ENCODE results near the gene MAP7D3. TPM values are rescaled to one million over a fixed set of nuclear protein-coding genes. Genes with fewer than 3 reads are reported as not detected.
"Not testable (repeated sequence)": the region's sequence is repeated elsewhere in the genome, so short reads cannot be mapped to it uniquely, and the experiment has no call there.

The MAP7D3 gene
- total RNA-seq, 1 experiment from 2014 or later: 19.0 TPM

DNA sequence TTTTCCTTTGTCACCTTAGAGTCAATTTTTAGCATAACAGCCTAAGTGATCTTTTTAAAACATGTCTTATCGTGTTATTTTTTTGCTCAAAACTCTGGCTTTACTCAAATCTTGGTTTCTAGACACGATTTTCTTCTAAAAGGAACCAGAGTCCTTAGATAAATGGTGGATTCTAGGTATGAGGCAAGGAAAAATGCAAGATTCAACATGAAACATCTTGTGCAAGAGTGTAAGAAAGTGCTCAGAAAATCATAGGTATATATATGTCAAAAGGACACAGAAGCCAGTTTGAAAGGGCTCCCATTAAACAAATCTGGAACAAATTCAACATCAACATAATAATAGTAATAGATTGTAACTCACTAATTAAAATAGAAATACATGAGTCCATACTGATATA, 41.5 kb upstream of the MAP7D3 start:
- Histone ChIP-seq H3K27ac (no peak overlapping the region), H2AFZ (no peak overlapping the region), H3F3A (ENCODE audit: insufficient read depth, low read depth) (no peaks in the 10 kb centered on the region), H3K4me2 (no peak overlapping the region), H3K79me2 (ENCODE audit: low read depth) (no peaks in the 10 kb centered on the region), H3K36me3 (ENCODE audit: low read depth) (no peaks in the 10 kb centered on the region), H3K4me1 (replicated peaks; ENCODE audit: insufficient read depth) (no peaks in the 10 kb centered on the region), H3K9me3 (ENCODE audit: insufficient read depth, low read depth) (no peaks in the 10 kb centered on the region), H3K9me2 (ENCODE audit: insufficient read depth) (no peaks in the 10 kb centered on the region), H4K20me1 (ENCODE audit: insufficient read depth) (no peaks in the 10 kb centered on the region), H3K27me3 (ENCODE audit: insufficient read depth, low read depth) (no peaks in the 10 kb centered on the region), H3K4me3 (no peak overlapping the region)
- ChIA-PET CTCF (no interaction called here), POLR2A (ENCODE audit: unreplicated experiment) (no interaction called here)
- TF ChIP-seq, protein P1, sequence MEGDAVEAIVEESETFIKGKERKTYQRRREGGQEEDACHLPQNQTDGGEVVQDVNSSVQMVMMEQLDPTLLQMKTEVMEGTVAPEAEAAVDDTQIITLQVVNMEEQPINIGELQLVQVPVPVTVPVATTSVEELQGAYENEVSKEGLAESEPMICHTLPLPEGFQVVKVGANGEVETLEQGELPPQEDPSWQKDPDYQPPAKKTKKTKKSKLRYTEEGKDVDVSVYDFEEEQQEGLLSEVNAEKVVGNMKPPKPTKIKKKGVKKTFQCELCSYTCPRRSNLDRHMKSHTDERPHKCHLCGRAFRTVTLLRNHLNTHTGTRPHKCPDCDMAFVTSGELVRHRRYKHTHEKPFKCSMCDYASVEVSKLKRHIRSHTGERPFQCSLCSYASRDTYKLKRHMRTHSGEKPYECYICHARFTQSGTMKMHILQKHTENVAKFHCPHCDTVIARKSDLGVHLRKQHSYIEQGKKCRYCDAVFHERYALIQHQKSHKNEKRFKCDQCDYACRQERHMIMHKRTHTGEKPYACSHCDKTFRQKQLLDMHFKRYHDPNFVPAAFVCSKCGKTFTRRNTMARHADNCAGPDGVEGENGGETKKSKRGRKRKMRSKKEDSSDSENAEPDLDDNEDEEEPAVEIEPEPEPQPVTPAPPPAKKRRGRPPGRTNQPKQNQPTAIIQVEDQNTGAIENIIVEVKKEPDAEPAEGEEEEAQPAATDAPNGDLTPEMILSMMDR (conservative IDR thresholded peaks at IDR 0.05): no peak
- no peak for TF ChIP-seq EZH2 (IDR thresholded peaks at IDR 0.05; ENCODE audit: low read depth)
- DNase-seq: no peak
- no TSS peak for BruUV-seq (replicated peaks)
- intact Hi-C loops (cut with micrococcal nuclease; ENCODE audit: unreplicated experiment): no loop called here

DNA sequence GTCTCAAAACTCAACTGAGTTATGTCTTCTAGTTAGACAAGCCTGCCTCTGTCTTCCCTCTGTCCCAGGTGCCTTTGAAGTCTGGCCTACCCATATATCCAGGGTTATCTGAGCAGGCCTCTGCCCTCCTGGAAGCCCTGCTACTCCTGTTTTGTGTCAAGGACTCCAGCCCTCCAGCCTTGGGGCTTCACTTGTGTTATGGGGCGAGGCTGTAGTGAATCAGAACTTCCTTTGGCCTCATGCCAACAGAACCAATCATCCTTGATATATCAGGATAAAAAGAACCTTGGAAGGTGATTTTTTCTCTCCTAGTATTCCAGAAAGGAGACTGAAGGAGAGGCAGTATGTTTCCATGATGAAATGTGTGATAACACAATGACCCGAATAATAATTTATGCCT, 40.6 kb upstream of the MAP7D3 start:
- no TSS peak for BruUV-seq (replicated peaks)
- H3K9me3 ChIP-seq (ENCODE audit: insufficient read depth, low read depth): no peaks in the 10 kb centered on the region
- H3K4me1 ChIP-seq (replicated peaks; ENCODE audit: insufficient read depth): no peaks in the 10 kb centered on the region
- ChIA-PET CTCF (no interaction called here), POLR2A (ENCODE audit: unreplicated experiment) (no interaction called here)
- H3K4me3 ChIP-seq: no peak overlapping the region
- DNase-seq: no peak
- no peaks in the 10 kb centered on the region for H3K79me2 ChIP-seq (ENCODE audit: low read depth)
- no peak overlapping the region for H2AFZ ChIP-seq
- no peak overlapping the region for H3K4me2 ChIP-seq
- no peak for TF ChIP-seq EZH2 (IDR thresholded peaks at IDR 0.05; ENCODE audit: low read depth)
- TF ChIP-seq, protein P1 (conservative IDR thresholded peaks at IDR 0.05): no peak
- H3K27me3 ChIP-seq (ENCODE audit: insufficient read depth, low read depth): no peaks in the 10 kb centered on the region
- H3K9me2 ChIP-seq (ENCODE audit: insufficient read depth): no peaks in the 10 kb centered on the region
- H4K20me1 ChIP-seq (ENCODE audit: insufficient read depth): no peaks in the 10 kb centered on the region
- intact Hi-C loops (cut with micrococcal nuclease; ENCODE audit: unreplicated experiment): no loop called here
- no peak overlapping the region for H3K27ac ChIP-seq
- no peaks in the 10 kb centered on the region for H3K36me3 ChIP-seq (ENCODE audit: low read depth)
- H3F3A ChIP-seq (ENCODE audit: insufficient read depth, low read depth): no peaks in the 10 kb centered on the region

DNA sequence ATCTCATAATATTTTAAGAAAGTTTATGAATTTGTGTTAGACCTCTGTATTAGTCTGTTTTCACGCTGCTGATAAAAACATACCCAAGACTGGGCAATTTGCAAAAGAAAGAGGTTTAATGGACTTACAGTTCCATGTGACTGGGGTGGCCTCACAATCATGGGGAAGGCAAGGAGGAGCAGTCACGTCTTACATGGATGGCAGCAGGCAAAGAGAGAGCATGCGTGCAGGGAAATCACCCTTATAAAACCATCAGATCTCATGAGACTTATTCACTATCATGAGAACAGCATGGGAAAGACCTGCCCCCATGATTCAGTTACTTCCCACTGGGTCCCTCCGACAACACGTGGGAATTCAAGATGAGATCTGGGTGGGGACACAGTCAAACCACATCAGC, 35.2 kb upstream of the MAP7D3 start:
- intact Hi-C loops (cut with micrococcal nuclease; ENCODE audit: unreplicated experiment); H2AFZ ChIP-seq; H3K4me3 ChIP-seq; H3K27me3 ChIP-seq (ENCODE audit: insufficient read depth, low read depth); BruUV-seq (replicated peaks); H3K79me2 ChIP-seq (ENCODE audit: low read depth); H3K36me3 ChIP-seq (ENCODE audit: low read depth); H3K4me1 ChIP-seq (replicated peaks; ENCODE audit: insufficient read depth); H3K9me3 ChIP-seq (ENCODE audit: insufficient read depth, low read depth); H3K4me2 ChIP-seq; H3K9me2 ChIP-seq (ENCODE audit: insufficient read depth); H3F3A ChIP-seq (ENCODE audit: insufficient read depth, low read depth); POLR2A ChIA-PET (ENCODE audit: unreplicated experiment); DNase-seq; H4K20me1 ChIP-seq (ENCODE audit: insufficient read depth); H3K27ac ChIP-seq: not testable (repeated sequence)
- CTCF ChIA-PET: interaction anchor here (0.7 kb wide), 1 partner anchor 300 kb away, joined by 4 read pairs; no protein-coding TSS in a partner anchor

DNA sequence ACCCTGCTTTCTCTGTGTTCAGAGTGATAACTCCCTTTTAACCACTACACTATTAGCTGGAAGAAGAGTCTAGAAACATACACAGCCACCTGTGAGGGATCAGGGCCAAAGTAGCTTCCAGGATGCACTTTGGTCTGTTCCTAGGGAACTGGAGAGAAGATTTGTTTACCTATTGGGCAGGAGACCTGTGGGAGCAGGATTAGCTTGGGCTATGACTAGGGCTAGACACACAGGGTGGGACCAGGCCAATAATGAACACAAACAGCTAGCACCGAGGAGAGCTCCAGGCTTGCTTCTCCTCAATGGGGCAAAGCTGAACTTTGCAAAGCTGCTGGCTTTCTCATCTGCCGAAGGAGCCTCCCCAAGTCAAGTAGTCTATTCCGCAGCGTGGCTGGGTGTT, 24.4 kb upstream of the MAP7D3 start:
- no peaks in the 10 kb centered on the region for H3K36me3 ChIP-seq (ENCODE audit: low read depth)
- DNase-seq: no peak
- no TSS peak for BruUV-seq (replicated peaks)
- no peaks in the 10 kb centered on the region for H3K27me3 ChIP-seq (ENCODE audit: insufficient read depth, low read depth)
- H2AFZ ChIP-seq: no peak overlapping the region
- H3K4me1 ChIP-seq (replicated peaks; ENCODE audit: insufficient read depth): peaks cover 12% of the 10 kb centered on the region
- no peaks in the 10 kb centered on the region for H4K20me1 ChIP-seq (ENCODE audit: insufficient read depth)
- no peak overlapping the region for H3K4me3 ChIP-seq
- no peaks in the 10 kb centered on the region for H3K9me2 ChIP-seq (ENCODE audit: insufficient read depth)
- POLR2A ChIA-PET (ENCODE audit: unreplicated experiment): no interaction called here
- CTCF ChIA-PET: no interaction called here
- no peak for TF ChIP-seq EZH2 (IDR thresholded peaks at IDR 0.05; ENCODE audit: low read depth)
- TF ChIP-seq, protein P1 (conservative IDR thresholded peaks at IDR 0.05): no peak
- H3K9me3 ChIP-seq (ENCODE audit: insufficient read depth, low read depth): no peaks in the 10 kb centered on the region
- no peak overlapping the region for H3K4me2 ChIP-seq
- no peak overlapping the region for H3K27ac ChIP-seq
- H3K79me2 ChIP-seq (ENCODE audit: low read depth): no peaks in the 10 kb centered on the region
- intact Hi-C loops (cut with micrococcal nuclease; ENCODE audit: unreplicated experiment): no loop called here
- H3F3A ChIP-seq (ENCODE audit: insufficient read depth, low read depth): no peaks in the 10 kb centered on the region
